ENCODE measurements around the gene SNRPA.

DNA sequence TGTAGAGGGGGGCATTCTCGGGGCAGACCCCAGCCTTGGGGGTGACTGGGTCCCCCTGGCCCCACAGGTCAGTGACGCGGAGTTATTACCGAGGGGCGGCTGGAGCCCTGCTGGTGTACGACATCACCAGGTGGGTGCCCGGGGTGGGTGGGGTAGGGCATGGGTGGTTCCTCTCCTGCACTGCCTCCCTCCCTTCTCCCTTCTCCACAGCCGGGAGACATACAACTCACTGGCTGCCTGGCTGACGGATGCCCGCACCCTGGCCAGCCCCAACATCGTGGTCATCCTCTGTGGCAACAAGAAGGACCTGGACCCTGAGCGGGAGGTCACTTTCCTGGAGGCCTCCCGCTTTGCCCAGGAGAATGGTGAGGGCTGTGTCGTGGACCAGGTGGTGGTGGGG lies 32.7 kb downstream of the SNRPA start:
- no peak for TF ChIP-seq CTCF (conservative IDR thresholded peaks at IDR 0.05; ENCODE audit: low read length)
- TF ChIP-seq EZH2phosphoT487 (IDR thresholded peaks at IDR 0.05; ENCODE audit: borderline replicate concordance), result no peak

Measured in Loucy (cell line).